Dedifferentiated amniotic fluid mesenchymal stem cell (primary cell): ENCODE data around the gene DPH7.
"Not testable (repeated sequence)": the region's sequence is repeated elsewhere in the genome, so short reads cannot be mapped to it uniquely, and the experiment has no call there.

Experiments
- DNase-seq: peaks from one replicate; pipeline ENCODE4 v3.0.0-alpha.2; 2016; ENCODE audit errors: extremely low spot score

The DPH7 gene

DNA sequence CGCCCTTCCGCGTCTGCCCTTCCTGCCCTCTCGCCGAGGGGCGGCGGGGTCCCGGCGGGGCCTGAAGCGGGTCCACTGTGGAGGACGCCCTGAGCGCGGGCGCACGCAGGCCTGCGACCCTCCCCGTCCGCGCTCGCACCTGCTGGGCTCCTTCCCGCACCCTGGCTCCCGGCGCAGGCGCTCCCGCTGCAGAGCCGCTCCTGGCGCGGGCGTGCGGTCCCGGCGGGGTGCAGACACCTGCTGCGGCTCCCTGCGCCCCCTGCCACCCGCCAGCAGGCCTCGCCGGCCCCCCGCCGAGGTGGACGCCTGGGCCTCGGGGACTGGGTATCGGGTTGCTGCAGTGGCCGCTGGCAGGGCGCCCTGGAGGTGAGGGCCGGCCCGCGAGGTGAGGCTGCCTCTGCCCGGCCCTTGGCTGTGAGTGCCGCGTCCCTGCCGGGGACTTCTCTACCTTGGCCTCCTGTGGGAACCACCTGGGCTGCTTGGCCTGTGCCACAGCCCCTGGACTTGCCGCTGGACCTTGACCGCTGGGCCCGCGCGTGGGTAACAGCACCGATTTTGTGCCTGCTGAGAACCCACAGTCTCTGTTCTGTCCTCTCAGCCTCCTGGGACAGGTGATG, 27.4 kb upstream of the DPH7 start:
- no peak for DNase-seq

GRCh38 chr9:137605121-137606004, 26.6 kb upstream of the DPH7 start, which contains the start of gene ARRDC1:
Gene ARRDC1 (plus strand): TSS chr9:137605686. CDS start chr9:137605718, 32 bp downstream.
- peak; percentile 72 for DNase-seq

DNA sequence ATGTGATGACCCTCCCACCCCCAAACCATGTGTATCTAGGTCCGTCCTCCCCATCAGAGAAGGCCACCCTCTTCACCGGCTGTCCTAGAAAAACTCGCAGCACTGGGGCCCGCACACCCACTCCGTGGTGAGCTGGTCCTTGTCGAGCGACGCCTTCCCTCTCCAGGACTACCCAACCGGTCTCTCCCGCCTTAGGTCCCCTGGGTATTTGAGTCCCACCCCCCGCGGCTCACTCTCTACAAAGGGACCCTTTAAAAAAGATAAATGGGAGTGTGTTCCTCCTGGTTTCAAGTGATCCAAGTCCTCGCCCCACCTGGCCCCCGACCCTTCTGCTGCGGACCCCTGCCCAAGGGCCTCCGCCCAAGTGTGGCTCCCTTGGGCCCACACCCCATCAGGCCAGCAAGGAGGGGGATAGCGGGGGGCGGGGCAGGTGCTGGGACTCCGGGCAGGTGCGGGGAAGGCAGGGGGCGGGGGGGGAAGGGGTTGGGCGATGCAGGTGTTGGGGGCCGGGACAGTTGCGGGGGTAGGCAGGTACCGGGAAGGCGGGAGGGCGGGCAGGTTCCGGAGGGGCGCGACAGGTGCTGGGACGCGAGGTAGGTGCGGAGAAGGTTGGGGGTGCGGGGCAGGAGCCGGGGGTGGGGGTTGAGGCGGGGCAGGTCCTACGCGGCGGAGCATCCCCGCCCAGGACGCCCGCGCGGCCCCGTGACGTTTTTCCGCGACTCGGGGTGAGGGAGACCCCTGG, 25.8 kb upstream of the DPH7 start:
- DNase-seq: no peak

DNA sequence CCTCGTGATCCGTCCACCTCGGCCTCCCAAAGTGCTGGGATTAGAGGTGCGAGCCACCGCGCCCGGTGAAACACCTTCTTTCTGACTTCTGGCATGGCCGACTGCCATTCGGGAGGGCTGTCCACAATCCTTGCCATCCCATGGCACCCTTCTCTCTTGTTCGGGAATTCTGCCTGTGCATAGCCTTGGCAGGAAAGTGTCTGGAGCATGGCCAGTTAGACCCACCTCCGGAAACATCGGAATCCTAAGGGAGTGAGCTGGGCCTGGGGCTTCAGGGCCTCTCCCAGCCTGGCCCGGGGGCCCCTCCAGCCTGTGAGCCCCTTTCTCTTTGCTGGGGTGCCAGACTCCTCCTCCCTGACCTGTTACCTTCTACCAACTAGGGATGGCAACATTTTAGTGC, 25.2 kb upstream of the DPH7 start:
- DNase-seq: no peak

- DNase-seq: no peak
Observed at GRCh38 chr9:137602661-137603060, 23.9 kb upstream of the DPH7 start.

- DNase-seq: no peak
Observed at GRCh38 chr9:137598943-137599342, 20.2 kb upstream of the DPH7 start.

GRCh38 chr9:137596577-137596976, 17.9 kb upstream of the DPH7 start:
- not testable (repeated sequence) for DNase-seq

GRCh38 chr9:137593176-137593575, 14.5 kb upstream of the DPH7 start:
- DNase-seq: no peak

DNA sequence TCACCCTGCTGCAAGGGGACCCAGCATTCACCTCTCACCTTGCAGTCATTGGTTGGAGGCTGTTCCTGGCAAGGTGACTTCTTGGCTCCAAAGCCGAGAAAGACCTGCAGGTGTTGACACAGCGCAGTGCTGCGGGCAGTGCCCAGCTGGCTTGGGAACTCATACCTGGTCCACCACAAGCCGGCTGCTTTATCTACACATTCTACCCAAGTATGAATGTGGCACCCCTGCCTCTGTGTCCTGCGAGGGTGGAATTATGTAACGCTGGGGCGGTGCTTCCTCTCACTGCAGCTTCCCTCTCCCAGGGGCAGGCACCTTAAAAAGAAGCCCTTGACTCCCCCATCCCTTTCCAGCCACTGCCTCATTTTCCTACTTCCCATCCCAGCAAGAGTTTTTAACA, 14.0 kb upstream of the DPH7 start:
- no peak for DNase-seq

DNA sequence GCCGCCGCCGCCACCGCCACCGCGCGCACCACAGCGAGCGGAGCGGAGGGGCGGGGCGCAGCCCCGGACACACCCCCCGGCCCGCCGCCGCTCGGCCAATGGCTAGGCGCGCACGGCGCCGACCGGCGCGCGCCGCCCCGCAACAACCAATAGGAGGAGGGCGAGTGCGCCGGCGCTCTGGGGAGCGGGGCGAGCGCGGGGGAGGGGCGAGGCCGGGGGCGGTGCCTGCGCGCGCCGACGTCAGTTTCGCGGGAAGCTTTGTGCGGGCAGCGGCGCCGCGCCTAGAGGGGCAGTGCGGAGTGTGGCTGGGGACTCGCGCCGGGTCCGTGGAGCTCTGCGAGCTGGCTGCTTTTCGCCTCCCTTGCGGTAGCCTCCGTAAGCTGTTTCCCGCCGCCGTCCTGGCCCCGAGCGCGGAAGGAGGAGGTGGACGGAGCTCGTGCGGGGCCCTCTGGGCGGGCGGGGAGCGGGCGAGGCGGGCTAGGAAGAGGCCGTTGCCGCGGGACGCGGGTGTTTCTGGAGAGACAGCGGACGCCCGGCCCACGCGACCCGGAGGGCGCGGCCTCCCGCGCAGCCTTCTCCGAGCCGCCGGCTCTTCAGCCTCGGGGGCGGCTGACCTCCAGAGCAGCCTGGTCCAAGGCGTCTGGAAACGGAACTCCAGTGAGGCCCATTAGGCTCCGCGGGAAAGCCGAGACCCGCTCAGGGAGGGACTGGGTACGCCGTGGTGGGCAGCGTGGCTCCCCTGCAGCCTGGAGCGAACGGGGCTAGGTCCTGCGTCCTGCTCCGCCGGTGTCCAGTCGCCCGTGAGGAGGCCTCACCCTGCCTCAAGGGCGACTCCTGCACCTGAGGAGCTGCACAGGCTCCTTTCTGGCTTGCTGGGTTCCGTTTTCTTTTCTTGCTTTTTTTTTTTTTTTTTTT, 12.0 kb upstream of the DPH7 start, which contains the start of gene ZMYND19:
TSS of gene ZMYND19 (minus strand) at position 44 of the 915 bp plus-strand sequence. CDS start 249 bp downstream, outside the sequence.
- peak; percentile 77 for DNase-seq

DNA sequence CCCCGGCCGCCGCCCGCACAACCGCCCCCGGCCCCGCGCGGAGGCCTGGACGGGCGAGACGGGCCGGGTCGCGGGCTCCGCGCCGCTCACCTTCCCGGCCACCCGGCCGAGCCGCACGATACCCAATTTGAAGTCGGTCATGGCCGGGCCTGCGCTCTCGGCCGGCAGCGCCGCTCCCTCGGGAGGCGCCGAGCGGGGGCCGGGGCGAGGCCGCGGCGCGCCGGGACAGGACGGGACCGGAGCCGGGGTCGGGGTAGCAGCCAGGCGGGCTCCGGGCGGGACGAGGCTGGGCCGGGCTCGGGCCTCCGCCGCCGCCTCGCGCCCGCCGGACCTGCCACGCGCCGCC, 11.4 kb upstream of the DPH7 start:
- DNase-seq: no peak

DNA sequence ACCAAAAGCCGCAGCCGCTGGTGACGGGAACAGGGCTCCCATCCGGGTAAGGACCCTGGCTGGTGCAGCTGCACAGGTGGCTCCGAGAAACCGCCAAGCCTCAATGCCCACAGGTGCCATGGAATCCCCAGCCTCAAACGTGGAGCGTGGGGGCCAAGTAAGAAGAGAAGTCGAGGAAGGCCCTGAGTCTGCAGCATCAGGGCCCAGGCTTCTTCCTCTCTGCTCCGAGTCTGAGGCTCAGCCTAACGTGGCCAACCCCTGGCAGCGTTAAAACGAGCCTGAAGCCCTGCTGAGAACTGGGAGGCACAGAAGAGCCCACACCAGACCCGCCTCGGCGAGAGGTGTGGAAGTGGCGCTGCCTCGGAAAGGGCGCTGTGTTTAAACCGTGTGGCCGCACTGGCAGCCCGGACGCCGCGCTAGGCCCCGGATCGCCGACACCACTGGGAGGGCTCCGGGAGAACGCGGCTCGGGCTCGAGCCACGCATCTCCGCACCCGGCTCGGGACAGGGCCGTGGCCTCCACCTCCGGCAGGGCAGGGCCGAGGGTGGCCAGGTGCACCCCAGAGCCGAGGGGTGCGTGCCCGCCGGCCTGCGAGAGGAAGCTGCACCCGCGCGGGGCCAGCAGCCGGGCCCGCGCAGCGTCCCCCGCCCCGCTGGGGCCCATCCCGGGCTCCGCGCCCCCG, 10.9 kb upstream of the DPH7 start:
- no peak for DNase-seq

GRCh38 chr9:137588891-137589290, 10.2 kb upstream of the DPH7 start:
- DNase-seq: peak; percentile 12

- DNase-seq: peak; percentile 10
Observed at GRCh38 chr9:137588311-137588710, 9.6 kb upstream of the DPH7 start.

GRCh38 chr9:137586854-137587253, 8.1 kb upstream of the DPH7 start:
- DNase-seq: no peak

- no peak for DNase-seq
Observed at GRCh38 chr9:137583957-137584356, 5.2 kb upstream of the DPH7 start.

DNA sequence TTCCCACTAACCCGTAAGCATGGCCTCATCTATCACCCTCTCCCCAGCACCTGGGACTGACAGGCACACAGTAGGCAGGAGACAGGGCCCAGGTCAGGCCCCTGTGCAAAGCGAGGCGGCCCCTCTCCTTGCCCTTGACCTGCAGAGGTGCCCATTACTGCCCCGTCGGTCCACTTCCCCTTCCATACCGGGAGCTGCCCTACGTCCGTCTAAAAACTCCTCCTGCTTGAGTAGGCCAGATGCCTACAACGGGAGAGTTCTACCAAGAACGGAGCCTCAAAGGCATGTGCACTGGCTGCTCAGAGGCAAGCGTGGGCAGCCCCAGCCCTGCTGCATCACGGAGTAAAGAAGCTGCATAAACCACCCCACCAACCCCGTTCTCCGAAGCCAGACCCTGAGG, 4.6 kb upstream of the DPH7 start:
- no peak for DNase-seq

GRCh38 chr9:137582286-137582860, 3.6 kb upstream of the DPH7 start:
- no peak for DNase-seq

GRCh38 chr9:137581361-137582285, 2.9 kb upstream of the DPH7 start:
- no peak for DNase-seq
